Measurements from ENCODE around the gene TCFL5.

Gene TCFL5

DNA sequence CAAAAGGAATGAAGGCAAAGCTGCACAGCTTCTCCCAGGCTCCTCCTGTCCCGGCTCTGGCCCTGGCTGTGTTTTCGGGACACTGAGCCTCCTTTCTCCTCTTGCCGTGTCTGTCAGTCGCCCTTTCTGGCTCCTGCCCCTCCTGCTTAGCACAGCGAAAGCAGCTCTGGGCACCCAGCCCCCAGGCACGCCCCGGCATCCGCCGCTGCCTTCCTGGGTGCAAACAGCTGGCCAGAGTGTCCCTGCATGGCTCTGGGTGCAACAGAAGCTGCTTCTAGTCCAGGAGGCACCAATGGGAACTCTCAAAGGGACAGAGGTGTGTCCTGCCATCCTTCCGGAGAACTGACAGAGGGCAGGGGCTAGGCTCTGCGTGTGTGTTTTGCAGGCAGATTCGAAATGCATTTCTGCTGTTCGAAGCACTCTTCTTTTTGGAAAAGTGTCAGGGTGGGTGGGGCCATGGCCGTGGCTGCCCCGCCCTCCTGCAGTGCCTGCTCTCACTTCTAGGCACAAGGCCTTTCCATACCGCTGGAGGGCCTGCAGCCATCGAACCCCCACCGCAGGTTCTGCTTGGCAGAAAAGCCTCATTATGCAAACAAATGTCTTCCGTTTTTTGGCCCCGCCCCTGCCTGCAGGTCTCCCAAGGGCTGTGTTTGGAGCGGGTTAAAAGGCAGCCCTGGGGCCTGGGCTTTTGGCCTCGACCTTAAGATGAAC, 29.3 kb downstream of the TCFL5 start:
- no peak for DNase-seq

- no peak for DNase-seq
Observed at GRCh38 chr20:62831854-62832211, 29.8 kb downstream of the TCFL5 start.

GRCh38 chr20:62831361-62831788, 30.2 kb downstream of the TCFL5 start:
- no peak for DNase-seq

- no peak for DNase-seq
Observed at GRCh38 chr20:62830821-62831220, 30.8 kb downstream of the TCFL5 start.

DNA sequence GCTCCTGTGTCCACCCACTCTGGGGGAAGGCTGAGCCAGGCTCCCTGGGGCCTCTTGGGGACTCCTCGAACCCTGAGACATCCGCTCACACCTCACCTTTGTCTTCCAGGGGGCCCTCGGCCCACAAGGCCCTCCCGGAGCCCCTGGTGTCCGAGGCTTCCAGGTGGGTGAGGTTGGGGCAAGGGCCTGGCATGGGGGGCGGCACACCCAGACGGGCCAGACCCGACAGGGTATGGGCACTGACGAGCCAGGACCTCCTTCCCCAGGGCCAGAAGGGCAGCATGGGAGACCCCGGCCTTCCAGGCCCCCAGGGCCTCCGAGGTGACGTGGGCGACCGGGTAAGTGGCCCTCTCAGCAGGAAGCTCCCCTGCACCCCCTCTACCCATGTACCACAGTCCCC, 31.4 kb downstream of the TCFL5 start:
- no peak for DNase-seq

DNA sequence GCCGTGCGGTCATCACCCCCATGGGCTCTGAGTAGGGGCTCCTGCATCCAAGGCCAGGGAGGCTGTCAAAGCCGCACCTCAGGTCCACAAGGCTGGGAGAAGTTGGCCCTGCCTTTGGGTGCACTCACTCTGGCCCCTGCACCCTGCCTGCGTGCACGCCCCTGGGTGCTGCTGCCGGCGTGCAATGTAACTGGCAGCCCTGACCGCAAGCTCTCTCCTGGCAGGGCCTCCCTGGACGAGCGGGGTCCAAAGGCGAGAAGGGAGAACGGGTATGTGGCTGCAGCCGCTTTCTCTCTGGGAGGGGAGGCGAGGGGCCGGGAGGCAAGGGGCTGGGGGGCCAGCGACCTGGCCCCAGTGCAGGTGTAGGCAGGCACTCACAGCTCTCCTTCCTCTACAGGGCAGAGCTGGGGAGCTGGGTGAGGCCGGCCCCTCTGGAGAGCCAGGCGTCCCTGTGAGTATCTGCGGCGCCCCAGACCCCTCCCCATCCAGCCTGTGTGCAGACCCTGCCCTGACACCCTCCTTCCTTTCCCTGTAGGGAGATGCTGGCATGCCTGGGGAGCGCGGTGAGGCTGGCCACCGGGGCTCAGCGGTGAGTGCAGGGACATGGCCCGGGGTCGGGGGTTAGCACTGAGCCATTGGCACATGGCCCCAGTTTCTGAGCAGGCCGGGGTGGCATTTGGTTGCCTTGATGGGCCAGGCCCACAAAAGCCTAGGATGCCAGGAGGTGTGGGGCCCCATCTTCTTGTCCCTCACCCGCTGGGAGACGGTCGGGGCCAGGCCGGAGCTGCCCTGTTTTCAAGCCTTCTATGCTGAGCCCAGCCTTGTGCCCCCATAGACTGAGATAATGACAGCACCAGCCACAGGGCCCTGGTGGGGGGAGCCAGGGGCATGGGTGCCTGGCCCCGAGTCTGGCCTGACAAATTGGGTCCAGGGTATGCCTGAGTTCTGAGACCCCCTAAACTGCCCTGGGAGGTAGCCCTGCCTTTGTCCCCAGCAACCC, 32.1 kb downstream of the TCFL5 start:
- no peak for DNase-seq

DNA sequence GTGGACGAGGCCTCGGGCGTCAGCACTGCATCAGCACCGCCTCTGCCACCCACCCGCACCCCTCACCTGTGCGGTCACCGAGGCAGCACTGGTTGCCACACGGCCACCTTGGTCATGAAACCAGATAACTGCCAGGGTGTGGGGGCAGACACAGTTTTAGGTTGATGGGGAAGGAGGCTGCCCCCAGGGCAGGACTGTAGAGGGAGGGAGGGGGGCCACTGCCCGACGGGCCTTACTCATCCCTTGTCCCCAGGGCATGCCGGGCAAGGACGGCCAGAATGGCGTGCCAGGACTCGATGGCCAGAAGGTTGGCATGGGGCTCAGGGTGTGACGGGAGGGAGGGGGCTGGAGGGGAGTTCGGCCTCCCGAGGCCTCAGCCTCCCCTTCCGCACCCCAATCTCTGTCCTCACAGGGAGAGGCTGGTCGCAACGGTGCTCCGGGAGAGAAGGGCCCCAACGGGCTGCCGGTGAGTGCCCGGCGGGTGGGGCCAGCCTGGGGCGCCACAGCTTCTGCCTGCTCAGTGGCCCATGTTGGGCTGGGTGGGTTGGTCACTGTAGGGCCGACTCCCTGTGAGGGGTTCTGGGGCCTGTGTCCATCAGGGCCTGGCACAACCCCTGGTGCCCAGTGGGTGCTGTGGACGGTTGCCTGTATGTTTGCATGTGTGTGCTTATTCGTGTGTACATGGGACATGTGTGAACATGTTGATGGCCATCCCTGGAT, 33.0 kb downstream of the TCFL5 start:
- no peak for DNase-seq

DNA sequence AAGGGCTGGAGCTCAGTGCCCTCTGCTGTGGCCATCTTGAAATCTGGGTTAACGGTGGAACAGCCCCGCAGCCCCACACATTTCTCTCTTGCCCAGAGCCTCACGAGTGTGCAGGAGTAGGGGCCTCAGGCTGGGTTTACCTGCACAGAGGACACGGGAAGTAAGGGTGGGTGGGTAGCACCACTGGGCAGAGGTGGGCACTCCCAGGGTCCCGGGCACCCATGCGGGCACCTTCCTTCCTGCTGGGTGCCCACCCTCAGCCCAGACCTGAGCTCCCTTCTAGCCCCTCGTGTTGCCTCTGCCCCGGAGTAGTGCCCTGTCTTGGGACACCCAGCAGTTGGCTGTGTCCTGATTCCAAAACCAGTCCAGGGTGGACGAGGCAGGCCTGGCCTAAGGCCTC, 33.6 kb downstream of the TCFL5 start:
- no peak for DNase-seq

DNA sequence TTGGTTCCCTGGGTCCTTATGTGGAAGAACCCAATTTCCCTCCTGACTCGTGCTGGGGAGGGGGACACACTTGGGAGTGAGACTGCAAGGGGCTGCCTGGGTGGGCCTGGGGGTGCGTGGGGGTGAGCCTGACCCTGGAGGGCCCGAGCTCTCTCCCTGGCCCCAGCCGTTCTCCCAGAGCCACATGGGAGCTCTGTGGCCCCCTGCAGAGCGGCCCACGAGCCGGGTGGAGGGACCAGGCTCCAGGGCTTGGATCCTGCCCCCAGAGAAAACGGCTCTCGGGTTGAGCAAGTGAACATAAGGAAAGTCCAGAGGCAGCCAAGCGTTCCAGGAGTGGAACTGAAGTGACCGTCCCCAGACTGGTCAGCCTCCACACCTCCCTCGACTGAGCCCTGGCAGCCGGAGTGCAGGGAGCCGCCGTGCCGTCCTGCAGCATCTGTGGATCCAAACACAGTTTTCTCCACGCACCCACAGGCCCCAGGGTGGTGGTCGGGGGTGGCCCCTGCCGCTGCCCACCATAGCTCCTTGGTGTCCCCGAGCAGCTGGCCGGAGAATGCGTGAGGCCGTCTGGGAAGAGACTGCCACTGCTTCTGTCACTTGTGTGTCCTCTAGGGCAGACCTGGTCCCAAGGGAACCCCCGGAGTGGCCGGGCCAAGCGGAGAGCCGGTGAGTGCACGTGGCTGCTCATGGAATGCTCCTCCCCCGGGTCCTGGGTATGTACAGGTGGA, 34.1 kb downstream of the TCFL5 start:
- no peak for DNase-seq

GRCh38 chr20:62826646-62827310, 34.8 kb downstream of the TCFL5 start:
- DNase-seq = no peak

DNA sequence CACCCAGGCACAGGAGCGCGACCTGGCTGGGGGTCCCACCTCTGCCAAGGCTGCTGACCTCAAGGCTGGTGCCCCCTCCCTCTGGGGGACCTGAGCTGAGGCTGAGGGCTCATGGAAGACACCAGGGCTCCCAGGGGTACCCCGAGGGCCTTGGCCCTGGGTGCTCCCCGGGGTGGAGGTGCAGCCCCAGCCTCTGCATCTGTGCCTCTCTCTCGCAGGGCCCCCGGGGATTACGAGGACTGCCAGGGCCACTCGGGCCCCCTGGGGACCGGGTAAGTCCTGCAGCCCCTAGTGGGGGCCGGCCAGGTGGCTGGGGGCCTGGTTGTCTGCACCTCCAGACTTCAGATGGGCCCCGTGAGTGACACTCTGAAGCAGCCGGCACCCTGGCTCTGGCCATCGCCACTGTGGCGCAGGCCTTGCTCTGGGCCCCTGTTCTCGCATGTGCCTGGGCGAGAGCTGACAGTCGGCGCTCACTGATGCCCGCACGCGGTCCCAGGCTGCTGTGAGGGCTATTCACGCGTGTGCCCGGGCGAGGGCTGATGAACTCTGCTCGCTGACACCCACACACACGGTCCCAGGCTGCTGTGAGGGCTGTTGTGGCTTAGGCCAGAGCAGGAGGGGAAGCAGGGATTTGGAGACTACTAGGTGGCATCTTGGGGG, 35.5 kb downstream of the TCFL5 start:
- DNase-seq = no peak

DNA sequence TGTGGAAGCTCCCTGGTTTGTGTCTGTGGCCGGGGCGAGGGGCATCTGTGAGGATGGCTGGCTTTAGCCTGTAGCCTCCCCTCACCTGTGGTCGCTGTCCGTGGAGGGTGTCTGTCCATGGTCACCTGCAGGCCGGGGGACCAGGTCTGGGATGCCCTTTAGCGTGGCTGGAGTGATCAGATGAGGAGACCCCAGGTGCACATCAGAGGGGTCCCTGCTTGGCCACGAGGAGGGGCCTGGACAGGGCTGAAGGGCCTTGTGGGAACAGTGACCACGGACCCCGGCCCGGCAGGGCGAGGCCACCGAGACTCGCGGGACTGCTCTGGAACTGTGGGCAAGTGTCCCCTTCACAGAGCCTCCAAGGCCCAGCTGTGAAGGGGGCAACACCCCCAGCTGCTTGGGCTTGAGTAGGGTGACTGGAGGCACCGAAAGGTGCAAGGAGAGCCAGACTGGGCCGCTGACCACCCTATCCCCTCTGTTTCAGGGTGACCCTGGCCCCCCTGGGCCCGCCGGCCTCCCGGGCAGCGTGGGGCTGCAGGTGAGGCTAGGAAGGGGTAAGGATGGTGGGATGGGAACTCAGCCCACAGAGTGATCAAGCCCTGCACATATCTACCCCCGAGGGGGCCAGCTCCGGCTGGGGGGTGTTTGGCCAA, 36.2 kb downstream of the TCFL5 start:
- no peak for DNase-seq

DNA sequence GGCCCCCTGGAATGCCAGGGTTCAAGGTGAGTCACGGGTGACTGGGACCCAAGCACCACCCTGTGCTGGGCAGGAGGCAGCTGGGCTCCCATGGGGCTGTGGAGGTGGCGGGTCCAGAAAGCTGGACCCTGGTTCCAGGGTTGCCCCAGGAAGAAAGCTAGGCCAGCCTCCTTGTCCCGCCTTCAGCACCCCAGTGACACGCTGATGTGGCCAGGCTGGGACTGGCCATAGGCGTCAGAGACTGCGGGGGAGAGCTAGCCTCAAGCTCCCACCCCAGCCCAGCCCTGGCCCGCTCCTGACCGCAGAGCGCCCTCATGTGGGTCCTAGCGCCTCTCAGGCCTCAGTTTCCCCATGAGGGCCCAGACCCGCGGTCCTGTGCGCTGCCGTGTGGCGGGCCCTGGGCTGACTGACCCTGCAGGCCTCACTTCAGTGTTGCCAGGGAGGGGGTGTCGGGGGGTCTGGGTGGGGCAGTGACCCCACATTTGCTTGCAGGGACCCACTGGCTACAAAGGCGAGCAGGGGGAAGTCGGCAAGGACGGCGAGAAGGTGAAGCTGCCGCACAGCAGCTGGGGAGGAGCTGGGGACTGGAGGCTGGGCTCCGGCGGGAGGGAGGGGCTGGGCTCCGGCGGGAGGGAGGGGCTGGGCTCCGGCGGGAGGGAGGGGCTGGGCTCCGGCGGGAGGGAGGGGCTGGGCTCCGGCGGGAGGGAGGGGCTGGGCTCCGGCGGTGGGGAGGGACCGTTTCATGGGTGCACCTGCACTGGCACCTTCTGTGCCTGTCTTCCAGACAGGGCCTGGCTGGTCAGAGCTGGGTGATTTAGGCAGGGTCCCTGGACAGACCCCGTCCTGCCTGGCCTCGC, 36.9 kb downstream of the TCFL5 start:
- peak in 1 of 4 experiments; percentile 34 for DNase-seq

GRCh38 chr20:62823688-62824475, 37.7 kb downstream of the TCFL5 start:
- no peak for DNase-seq

DNA sequence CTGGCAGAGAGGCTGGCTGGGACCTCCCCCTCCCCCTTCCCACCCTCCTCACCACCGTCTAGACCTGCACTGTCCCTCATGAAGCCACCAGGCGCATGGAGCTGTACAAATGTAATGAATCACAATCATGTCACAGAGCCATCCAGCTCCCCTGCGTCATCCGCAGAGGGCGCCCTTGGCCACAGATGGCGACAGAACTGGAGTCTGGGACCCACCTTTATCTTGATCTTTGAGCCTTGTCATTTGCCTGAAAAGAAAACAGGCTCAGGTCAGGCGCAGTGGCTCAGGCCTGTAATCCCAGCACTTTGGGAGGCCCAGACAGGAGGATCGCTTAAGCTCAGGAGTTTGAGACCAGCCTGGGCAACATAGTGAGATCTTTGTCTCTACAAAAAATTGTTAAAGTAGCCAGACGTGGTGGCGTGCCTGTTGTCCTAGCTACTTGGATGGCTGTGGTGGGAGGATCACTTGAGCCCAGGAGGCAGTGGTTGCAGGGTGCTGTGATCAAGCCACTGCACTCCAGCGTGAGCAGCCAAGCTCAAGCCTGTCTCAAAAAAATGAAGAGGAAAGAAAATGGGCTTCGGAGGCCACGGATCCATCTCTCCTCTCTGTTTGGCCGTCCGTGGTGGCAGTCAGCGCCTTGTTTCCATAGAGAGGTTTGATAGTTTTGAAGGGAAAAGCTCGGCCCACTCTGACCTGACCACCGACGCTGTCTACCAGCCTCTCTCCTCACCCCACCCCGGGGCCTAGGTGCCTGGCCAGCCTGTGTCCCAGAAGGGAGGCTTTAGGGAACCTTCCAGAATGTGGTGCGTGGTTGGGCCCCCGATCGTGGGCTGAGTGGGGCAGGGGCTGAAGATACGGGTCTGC, 38.6 kb downstream of the TCFL5 start:
- no peak for DNase-seq

DNA sequence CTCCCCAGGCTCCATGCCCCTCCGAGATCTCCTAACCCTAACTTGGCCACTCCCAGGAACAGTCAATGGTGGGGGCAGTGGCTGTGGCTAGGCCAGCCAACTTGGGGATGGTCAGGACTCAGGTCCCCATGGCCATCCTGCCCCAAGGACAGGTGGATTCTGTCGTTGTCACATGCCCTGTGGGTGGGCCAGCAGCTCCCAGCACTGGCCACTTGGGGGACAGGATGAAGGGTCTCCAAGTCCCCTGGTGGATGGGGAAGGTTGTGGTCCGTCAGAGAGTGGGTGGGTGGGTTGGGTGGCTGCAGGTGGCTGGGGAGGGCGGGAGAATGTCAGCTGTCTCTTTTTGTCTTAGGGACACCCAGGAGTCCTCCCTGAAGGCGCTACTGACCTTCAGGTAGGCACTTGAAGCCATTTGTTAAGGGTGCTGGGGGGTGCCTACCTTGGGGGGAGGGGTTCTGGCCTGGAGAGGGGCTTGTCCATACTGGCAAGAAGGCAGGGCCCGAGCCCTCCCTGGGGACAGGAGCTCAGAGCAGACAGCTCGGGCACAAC, 39.3 kb downstream of the TCFL5 start:
- DNase-seq = no peak

GRCh38 chr20:62821726-62822210, 39.9 kb downstream of the TCFL5 start:
- DNase-seq = no peak
